ENCODE results near the gene NPHP4. TPM values are rescaled to one million over a fixed set of nuclear protein-coding genes. Genes with fewer than 3 reads are reported as not detected.

The NPHP4 gene
- total RNA-seq, 4 donors from 2014 or later: 11.2 to 24.5 (median 18.2) TPM

GRCh38 chr1:5973771-5974170, 18.5 kb downstream of the NPHP4 start:
- WGBS, 2 donors: 66 to 70% methylated on average over 9 to 11 of the region's 11 CpGs
- no peak overlapping the region for H3K4me3 ChIP-seq (ENCODE audit: low read depth, poor library complexity, severe bottlenecking)
- intact Hi-C loops (cut with DNase I; ENCODE audit: low total_unique reads): no loop called here
- no peak for TF ChIP-seq CTCF (IDR thresholded peaks at IDR 0.05)
- no peak for TF ChIP-seq POLR2A (IDR thresholded peaks at IDR 0.05)
- peak in 1 of 2 donors; percentile 40 for DNase-seq (ENCODE audit: low spot score in 2 of 2)

- peak in 1 of 2 donors; percentile 48 for DNase-seq (ENCODE audit: low spot score in 2 of 2)
- intact Hi-C loops (cut with DNase I; ENCODE audit: low total_unique reads): no loop called here
- WGBS, 2 donors: 86 to 89% methylated on average over 4 of the region's 4 CpGs
- no peak overlapping the region for H3K4me3 ChIP-seq (ENCODE audit: low read depth, poor library complexity, severe bottlenecking)
- no peak for TF ChIP-seq CTCF (IDR thresholded peaks at IDR 0.05)
- no peak for TF ChIP-seq POLR2A (IDR thresholded peaks at IDR 0.05)
These were observed 20.1 kb downstream of the NPHP4 start for GRCh38 chr1:5972198-5972520.

GRCh38 chr1:5971471-5972197, 20.6 kb downstream of the NPHP4 start:
- intact Hi-C loops (cut with DNase I; ENCODE audit: low total_unique reads): no loop called here
- 82 to 89% methylated on average over 22 of the region's 22 CpGs for WGBS, 2 donors
- TF ChIP-seq CTCF (IDR thresholded peaks at IDR 0.05): no peak
- DNase-seq (ENCODE audit: low spot score in 2 of 2): peak in 1 of 2 donors; percentile 65
- no peak overlapping the region for H3K4me3 ChIP-seq (ENCODE audit: low read depth, poor library complexity, severe bottlenecking)

GRCh38 chr1:5970610-5971273, 21.5 kb downstream of the NPHP4 start:
- TF ChIP-seq CTCF (IDR thresholded peaks at IDR 0.05): no peak
- 82 to 83% methylated on average over 13 of the region's 13 CpGs for WGBS, 2 donors
- no peak for DNase-seq (ENCODE audit: low spot score in 2 of 2)
- no peak overlapping the region for H3K4me3 ChIP-seq (ENCODE audit: low read depth, poor library complexity, severe bottlenecking)
- intact Hi-C loops (cut with DNase I; ENCODE audit: low total_unique reads): no loop called here

- WGBS, 2 donors: 92 to 93% methylated on average over 9 to 10 of the region's 10 CpGs
These were observed 23.1 kb downstream of the NPHP4 start for GRCh38 chr1:5969168-5969567.

More at GRCh38 chr1:5969168-5969567, 23.1 kb downstream of the NPHP4 start:
- H3K4me3 ChIP-seq (ENCODE audit: low read depth, poor library complexity, severe bottlenecking): no peak overlapping the region
- intact Hi-C loops (cut with DNase I; ENCODE audit: low total_unique reads): no loop called here
- DNase-seq (ENCODE audit: low spot score in 2 of 2): peak in 1 of 2 donors; percentile 67
- no peak for TF ChIP-seq POLR2A (IDR thresholded peaks at IDR 0.05)
- TF ChIP-seq CTCF (IDR thresholded peaks at IDR 0.05): no peak

All from lower leg skin (tissue), 4 donors.